Upper lobe of right lung (tissue), 1 donor: Measurements from ENCODE around the gene RCBTB2. TPM values are rescaled to one million over a fixed set of nuclear protein-coding genes. Genes with fewer than 3 reads are reported as not detected.

Source experiments
- ATAC-seq: fragments of 200-7000 bp; cut with Tn5 transposase; one replicate; pipeline ENCODE4 v1.9.1; 2020; ENCODE audit warnings: mild to moderate bottlenecking, moderate library complexity
- DNase-seq: peaks from one replicate; pipeline ENCODE4 v3.0.0-alpha.2; 2020
- H3K27ac ChIP-seq: fragments of 200-600 bp; one replicate; pipeline ENCODE4 v1.8.0; 2022
- H3K27me3 ChIP-seq: fragments of 200-600 bp; one replicate; pipeline ENCODE4 v1.8.0; 2022; ENCODE audit warnings: mild to moderate bottlenecking
- H3K36me3 ChIP-seq: fragments of 200-600 bp; one replicate; pipeline ENCODE4 v1.8.0; 2022
- H3K4me1 ChIP-seq: fragments of 200-600 bp; one replicate; pipeline ENCODE4 v1.8.0; 2022
- H3K4me3 ChIP-seq: fragments of 200-600 bp; one replicate; pipeline ENCODE4 v1.8.0; 2022; ENCODE audit warnings: mild to moderate bottlenecking
- H3K9me3 ChIP-seq: fragments of 200-600 bp; one replicate; pipeline ENCODE4 v1.8.0; 2022
- intact Hi-C: fragments of 100-400 bp; cut with DNase I; formaldehyde crosslinking; loops from one replicate; pipeline ENCODE4 v1.11.0; 2022
- total RNA-seq: library from RNA; stranded (reverse); fragmentation: NEBNext Ultra II Directional; extraction: Animal tissue kit (Norgen Biotek cat#: 25700); gene quantifications from one replicate; pipeline ENCODE4 v1.2.1, GENCODE V29; 2021
- TF ChIP-seq, protein P1 (sequence below): fragments of 200-600 bp; IDR thresholded peaks from one replicate; pipeline ENCODE4 v1.8.0; 2022; ENCODE audit warnings: antibody characterized with exemption
- donor health status: DM: no; HTN: yes; CAD: no; lungs with severe emphysema.

RCBTB2 gene
- total RNA-seq, 1 donor from 2014 or later: 18.4 TPM

DNA sequence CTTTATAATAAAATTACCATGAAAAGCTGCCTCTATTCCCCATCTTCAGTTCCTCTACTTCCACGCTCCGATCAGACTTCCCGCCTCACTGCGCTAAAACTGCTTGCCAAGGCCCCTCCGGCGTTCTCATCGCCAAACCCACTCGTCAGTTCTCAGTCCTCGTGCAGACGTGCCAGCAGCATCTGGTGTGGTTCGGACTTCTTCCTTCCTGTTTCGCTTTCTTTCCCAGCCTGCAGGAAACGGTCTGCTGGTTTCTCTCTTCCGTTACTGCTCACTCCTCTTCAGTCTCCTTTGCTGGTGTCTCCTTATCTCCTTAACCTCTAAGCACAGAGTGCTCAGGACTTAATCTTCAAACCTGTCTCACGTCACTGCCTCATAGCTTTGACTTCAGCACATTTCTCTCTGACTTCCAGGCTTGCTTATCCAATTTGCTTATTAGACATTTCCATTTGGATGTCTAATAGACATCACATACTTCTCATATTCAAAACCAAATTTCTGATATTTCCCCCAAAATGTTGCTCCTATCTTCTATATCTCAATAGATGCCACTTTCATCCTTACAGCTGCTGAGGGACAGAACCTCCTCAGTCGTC lies 40.3 kb downstream of the RCBTB2 start:
- Histone ChIP-seq H3K4me1 (peaks cover 28% of the 10 kb centered on the region), H3K27me3 (no peaks in the 10 kb centered on the region), H3K4me3 (peak overlapping the region; percentile 44), H3K36me3 (no peaks in the 10 kb centered on the region), H3K9me3 (no peaks in the 10 kb centered on the region), H3K27ac (peak overlapping the region; percentile 83)
- TF ChIP-seq, protein P1, sequence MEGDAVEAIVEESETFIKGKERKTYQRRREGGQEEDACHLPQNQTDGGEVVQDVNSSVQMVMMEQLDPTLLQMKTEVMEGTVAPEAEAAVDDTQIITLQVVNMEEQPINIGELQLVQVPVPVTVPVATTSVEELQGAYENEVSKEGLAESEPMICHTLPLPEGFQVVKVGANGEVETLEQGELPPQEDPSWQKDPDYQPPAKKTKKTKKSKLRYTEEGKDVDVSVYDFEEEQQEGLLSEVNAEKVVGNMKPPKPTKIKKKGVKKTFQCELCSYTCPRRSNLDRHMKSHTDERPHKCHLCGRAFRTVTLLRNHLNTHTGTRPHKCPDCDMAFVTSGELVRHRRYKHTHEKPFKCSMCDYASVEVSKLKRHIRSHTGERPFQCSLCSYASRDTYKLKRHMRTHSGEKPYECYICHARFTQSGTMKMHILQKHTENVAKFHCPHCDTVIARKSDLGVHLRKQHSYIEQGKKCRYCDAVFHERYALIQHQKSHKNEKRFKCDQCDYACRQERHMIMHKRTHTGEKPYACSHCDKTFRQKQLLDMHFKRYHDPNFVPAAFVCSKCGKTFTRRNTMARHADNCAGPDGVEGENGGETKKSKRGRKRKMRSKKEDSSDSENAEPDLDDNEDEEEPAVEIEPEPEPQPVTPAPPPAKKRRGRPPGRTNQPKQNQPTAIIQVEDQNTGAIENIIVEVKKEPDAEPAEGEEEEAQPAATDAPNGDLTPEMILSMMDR: no peak
- ATAC-seq: peak; percentile 93
- intact Hi-C loops: no loop called here
- peak; percentile 75 for DNase-seq

DNA sequence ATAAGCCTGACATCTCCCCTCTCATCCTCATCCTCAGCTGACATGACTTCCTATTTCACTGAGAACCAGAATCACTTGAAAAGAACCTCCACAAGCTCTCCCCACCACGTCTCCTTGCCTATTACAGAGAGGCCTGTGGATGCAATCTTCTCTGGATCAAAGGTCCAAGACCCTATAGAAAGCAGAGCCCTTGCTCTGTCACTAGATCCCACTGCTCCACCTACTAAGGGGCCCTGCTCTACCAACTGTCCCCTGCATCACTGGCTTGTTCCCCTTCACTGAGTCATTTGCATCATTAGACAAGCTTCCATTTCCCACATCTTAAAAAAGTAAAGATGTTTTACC lies 40.8 kb downstream of the RCBTB2 start:
- TF ChIP-seq, protein P1: no peak
- peak overlapping the region; percentile 83 for H3K27ac ChIP-seq
- H3K27me3 ChIP-seq: no peaks in the 10 kb centered on the region
- peaks cover 28% of the 10 kb centered on the region for H3K4me1 ChIP-seq
- no peaks in the 10 kb centered on the region for H3K36me3 ChIP-seq
- DNase-seq: no peak
- ATAC-seq: peak; percentile 50
- H3K4me3 ChIP-seq: peak overlapping the region; percentile 44
- H3K9me3 ChIP-seq: no peaks in the 10 kb centered on the region
- intact Hi-C loops: no loop called here

DNA sequence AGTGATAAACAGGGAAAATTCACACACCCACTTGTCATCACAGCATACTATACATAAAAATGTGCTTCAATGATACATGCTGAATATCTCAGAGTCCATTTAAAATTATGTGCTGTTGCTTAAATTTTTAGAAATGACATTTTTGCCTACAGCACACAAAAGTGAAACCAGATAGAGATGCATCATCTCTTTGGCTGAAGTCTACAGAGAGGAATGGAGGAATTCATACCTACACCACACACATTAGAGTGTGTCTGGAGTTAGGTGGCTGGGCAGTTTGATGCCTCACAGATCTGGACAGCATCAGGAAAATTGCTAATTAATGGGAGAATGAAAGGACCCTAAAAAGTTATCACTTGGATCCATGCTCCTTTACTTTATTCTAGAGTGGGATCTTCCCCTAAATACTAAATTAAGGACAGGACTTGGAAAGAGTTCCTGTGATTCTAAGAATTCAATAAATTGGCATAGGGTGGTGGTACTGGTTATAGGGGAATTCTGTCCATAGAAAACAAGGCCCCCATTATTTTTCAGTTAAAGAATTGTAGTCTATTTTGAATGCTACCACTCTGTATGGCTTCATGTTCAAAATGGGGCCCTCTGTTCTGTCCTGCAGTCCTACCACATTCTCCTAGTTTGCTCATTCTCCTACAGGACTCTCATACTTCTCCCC lies 41.3 kb downstream of the RCBTB2 start:
- Histone ChIP-seq H3K4me3 (peak overlapping the region; percentile 44), H3K27me3 (no peaks in the 10 kb centered on the region), H3K4me1 (peaks cover 28% of the 10 kb centered on the region), H3K27ac (peak overlapping the region; percentile 83), H3K9me3 (no peaks in the 10 kb centered on the region), H3K36me3 (no peaks in the 10 kb centered on the region)
- intact Hi-C loops: no loop called here
- DNase-seq (no peak), ATAC-seq (no peak)
- TF ChIP-seq, protein P1: no peak

DNA sequence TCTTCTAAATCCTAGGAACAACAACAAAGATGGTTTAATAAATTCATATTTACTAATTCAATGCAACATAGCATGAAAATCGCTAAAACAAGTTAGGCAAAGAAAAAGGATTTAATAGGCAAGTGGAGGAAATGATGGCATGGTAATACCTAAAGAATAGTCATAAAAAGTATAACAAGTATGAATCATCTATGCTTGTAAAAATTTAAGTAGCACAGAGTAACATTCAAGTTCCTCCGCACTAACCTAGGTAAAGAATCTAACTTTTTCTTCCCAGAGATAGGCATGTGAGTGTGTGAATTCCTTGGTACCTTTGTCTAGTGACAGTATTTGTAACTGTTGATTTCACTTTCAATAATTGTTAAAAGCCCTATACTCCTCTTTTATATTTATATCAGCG lies 42.6 kb downstream of the RCBTB2 start:
- no peaks in the 10 kb centered on the region for H3K36me3 ChIP-seq
- H3K9me3 ChIP-seq: no peaks in the 10 kb centered on the region
- peaks cover 28% of the 10 kb centered on the region for H3K4me1 ChIP-seq
- DNase-seq: no peak
- TF ChIP-seq, protein P1: no peak
- H3K27me3 ChIP-seq: no peaks in the 10 kb centered on the region
- H3K4me3 ChIP-seq: no peak overlapping the region
- intact Hi-C loops: no loop called here
- ATAC-seq: no peak
- H3K27ac ChIP-seq: peak overlapping the region; percentile 27

DNA sequence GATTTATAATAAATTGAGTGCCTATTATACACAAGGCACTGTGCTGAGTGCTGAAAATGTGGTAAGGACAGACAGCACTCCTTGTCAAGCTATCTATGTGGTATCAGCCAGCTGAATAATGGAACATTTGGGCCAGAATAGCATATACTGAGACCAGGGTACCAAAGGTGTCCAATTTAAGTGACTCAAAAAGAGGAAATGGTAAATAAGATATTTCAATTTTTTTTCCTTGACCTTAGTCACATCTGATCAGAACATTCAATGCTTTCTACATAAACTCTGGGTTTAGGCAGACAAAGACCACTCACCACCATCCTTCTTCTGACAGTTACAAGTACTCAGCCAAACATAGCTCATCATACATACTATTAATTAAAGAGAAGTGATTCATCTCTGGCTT lies 43.2 kb downstream of the RCBTB2 start:
- Histone ChIP-seq H3K4me1 (peaks cover 28% of the 10 kb centered on the region), H3K9me3 (no peaks in the 10 kb centered on the region), H3K27ac (no peak overlapping the region), H3K27me3 (no peaks in the 10 kb centered on the region), H3K36me3 (no peaks in the 10 kb centered on the region), H3K4me3 (no peak overlapping the region)
- TF ChIP-seq, protein P1: no peak
- ATAC-seq (no peak), DNase-seq (no peak)
- intact Hi-C loops: no loop called here
